Natural killer cell (primary cell): ENCODE data around the gene ZBTB7B. TPM values are rescaled to one million over a fixed set of nuclear protein-coding genes. Genes with fewer than 3 reads are reported as not detected.

Experiments used
- ATAC-seq, 3 donors: fragments of 150-1000 bp in 2 of 3; fragments of 200-7000 bp in 1 of 3; cut with Tn5 transposase; 1 replicate in 1 of 3; 2 replicates in 2 of 3; pipeline ENCODE4 v1.10.0; 2021; ENCODE audit warnings: mild to moderate bottlenecking in 2 of 3, moderate library complexity in 2 of 3
- DNase-seq, 2 donors: peaks; one replicate each; pipeline versions ENCODE4 v3.0.0 to v3.0.0-alpha.2; 2013 to 2021; ENCODE audit warnings: mixed read lengths in 1 of 2
- H3K27ac ChIP-seq: one replicate; pipeline ENCODE4 v1.5.1; 2013; ENCODE audit warnings: mild to moderate bottlenecking, low read length
- H3K27me3 ChIP-seq: one replicate; pipeline ENCODE4 v1.6.1; 2013; ENCODE audit warnings: low read length; ENCODE audit not compliant: control insufficient read depth, insufficient read depth
- H3K36me3 ChIP-seq: one replicate; pipeline ENCODE4 v1.6.1; 2013; ENCODE audit warnings: low read length; ENCODE audit not compliant: control insufficient read depth, insufficient read depth
- H3K4me1 ChIP-seq: one replicate; pipeline ENCODE4 v1.6.1; 2013; ENCODE audit warnings: low read length; ENCODE audit not compliant: control insufficient read depth, insufficient read depth
- H3K4me3 ChIP-seq: one replicate; pipeline ENCODE4 v1.5.1; 2013; ENCODE audit warnings: low read length
- H3K9me3 ChIP-seq: one replicate; pipeline ENCODE4 v1.6.1; 2013; ENCODE audit warnings: low read length; ENCODE audit not compliant: control insufficient read depth, insufficient read depth
- H3K27ac Mint-ChIP-seq, 2 donors: one replicate each; pipeline ENCODE4 v1.8.0; 2022; ENCODE audit warnings: mild to moderate bottlenecking in 2 of 2, mixed read lengths in 2 of 2, moderate library complexity in 1 of 2
- H3K27me3 Mint-ChIP-seq, 2 donors: one replicate each; pipeline ENCODE4 v1.8.0; 2022; ENCODE audit warnings: low read depth in 2 of 2, mixed read lengths in 2 of 2
- H3K36me3 Mint-ChIP-seq: one replicate; pipeline ENCODE4 v1.8.0; 2022; ENCODE audit warnings: mixed read lengths
- H3K4me1 Mint-ChIP-seq, 2 donors: one replicate each; pipeline ENCODE4 v1.8.0; 2022; ENCODE audit warnings: mixed read lengths in 2 of 2
- H3K4me3 Mint-ChIP-seq: one replicate; pipeline ENCODE4 v1.8.0; 2022; ENCODE audit warnings: mild to moderate bottlenecking, moderate library complexity, mixed read lengths
- H3K9me3 Mint-ChIP-seq, 2 donors: one replicate each; pipeline ENCODE4 v1.8.0; 2022; ENCODE audit warnings: mixed read lengths in 2 of 2
- WGBS: methylation state at CpG from one replicate; pipeline ENCODE4 v1.1.7; 2013; ENCODE audit warnings: missing lambda C conversion rate; ENCODE audit not compliant: insufficient coverage; 5-methylcytosine and 5-hydroxymethylcytosine counted together
- intact Hi-C: fragments of 100-400 bp; cut with micrococcal nuclease; formaldehyde crosslinking; loops from one replicate; pipeline ENCODE4 v1.14.2; 2022
- total RNA-seq, 4 donors: library from RNA; stranded (reverse); fragments of 120-200 nt in 1 of 4; gene quantifications; one replicate each; pipeline versions ENCODE4 v1.2.3 to v1.2.4, GENCODE V29; 2013 to 2022
- TF ChIP-seq, protein P1 (sequence below): fragments of 200-600 bp; IDR thresholded peaks from one replicate; pipeline ENCODE4 v1.8.0; 2022; ENCODE audit warnings: antibody characterized with exemption

ZBTB7B gene
- total RNA-seq, 3 donors from 2014 or later (not counting 1 experiment from before 2014, with no cell fraction given): 61.2 to 75.4 (median 63.3) TPM

GRCh38 chr1:155032886-155033285, 30.3 kb downstream of the ZBTB7B start:
- H3K4me1 Mint-ChIP-seq: no peaks in the 10 kb centered on the region
- DNase-seq (no peak), ATAC-seq (no peak)
- Histone ChIP-seq H3K27me3 (no peaks in the 10 kb centered on the region), H3K4me3 (no peak overlapping the region), H3K36me3 (no peaks in the 10 kb centered on the region), H3K9me3 (no peaks in the 10 kb centered on the region), H3K27ac (no peak overlapping the region), H3K4me1 (no peaks in the 10 kb centered on the region)
- TF ChIP-seq, protein P1, sequence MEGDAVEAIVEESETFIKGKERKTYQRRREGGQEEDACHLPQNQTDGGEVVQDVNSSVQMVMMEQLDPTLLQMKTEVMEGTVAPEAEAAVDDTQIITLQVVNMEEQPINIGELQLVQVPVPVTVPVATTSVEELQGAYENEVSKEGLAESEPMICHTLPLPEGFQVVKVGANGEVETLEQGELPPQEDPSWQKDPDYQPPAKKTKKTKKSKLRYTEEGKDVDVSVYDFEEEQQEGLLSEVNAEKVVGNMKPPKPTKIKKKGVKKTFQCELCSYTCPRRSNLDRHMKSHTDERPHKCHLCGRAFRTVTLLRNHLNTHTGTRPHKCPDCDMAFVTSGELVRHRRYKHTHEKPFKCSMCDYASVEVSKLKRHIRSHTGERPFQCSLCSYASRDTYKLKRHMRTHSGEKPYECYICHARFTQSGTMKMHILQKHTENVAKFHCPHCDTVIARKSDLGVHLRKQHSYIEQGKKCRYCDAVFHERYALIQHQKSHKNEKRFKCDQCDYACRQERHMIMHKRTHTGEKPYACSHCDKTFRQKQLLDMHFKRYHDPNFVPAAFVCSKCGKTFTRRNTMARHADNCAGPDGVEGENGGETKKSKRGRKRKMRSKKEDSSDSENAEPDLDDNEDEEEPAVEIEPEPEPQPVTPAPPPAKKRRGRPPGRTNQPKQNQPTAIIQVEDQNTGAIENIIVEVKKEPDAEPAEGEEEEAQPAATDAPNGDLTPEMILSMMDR: no peak
- 93% methylated on average over 12 of the region's 12 CpGs for whole genome bisulfite sequencing
- intact Hi-C loops: no loop called here
- no peak overlapping the region for H3K4me3 Mint-ChIP-seq
- no peaks in the 10 kb centered on the region for H3K9me3 Mint-ChIP-seq
- H3K27ac Mint-ChIP-seq: no peak overlapping the region
- no peaks in the 10 kb centered on the region for H3K36me3 Mint-ChIP-seq
- peaks cover 2% of the 10 kb centered on the region in 2 donors for H3K27me3 Mint-ChIP-seq

- H3K36me3 Mint-ChIP-seq: no peaks in the 10 kb centered on the region
- Histone ChIP-seq H3K4me3 (no peak within 1 kb of the TSS), H3K4me1 (no peaks in the 10 kb centered on the region), H3K36me3 (no peaks in the 10 kb centered on the region), H3K27me3 (no peaks in the 10 kb centered on the region), H3K9me3 (no peaks in the 10 kb centered on the region), H3K27ac (no peak within 1 kb of the TSS)
- DNase-seq (no peak), ATAC-seq (no peak)
- no peak within 1 kb of the TSS for H3K27ac Mint-ChIP-seq
- no peak within 1 kb of the TSS for H3K4me3 Mint-ChIP-seq
- H3K4me1 Mint-ChIP-seq: no peaks in the 10 kb centered on the region
- TF ChIP-seq, protein P1: no peak
- WGBS: 87% methylated on average over 7 of the region's 9 CpGs
- peaks cover 5 to 9% of the 10 kb centered on the region in 2 donors for H3K27me3 Mint-ChIP-seq
- intact Hi-C loops: no loop called here
- H3K9me3 Mint-ChIP-seq: no peaks in the 10 kb centered on the region
Measured at GRCh38 chr1:155033524-155033923, 30.9 kb downstream of the ZBTB7B start, which contains the start of the genes DCST1 and DCST2. TSS of gene DCST1 (plus strand) at chr1:155033824. CDS start at chr1:155034037, 213 bp downstream. TSS of gene DCST2 (minus strand) at chr1:155033781. CDS start at chr1:155033701, 80 bp downstream.

GRCh38 chr1:155034318-155035208, 32.0 kb downstream of the ZBTB7B start:
- Mint-ChIP-seq H3K27me3 (peaks cover 5 to 12% of the 10 kb centered on the region in 2 donors), H3K27ac (no peak overlapping the region), H3K9me3 (no peaks in the 10 kb centered on the region), H3K4me3 (no peak overlapping the region), H3K4me1 (peaks cover 0 to 5% of the 10 kb centered on the region in 2 donors), H3K36me3 (no peaks in the 10 kb centered on the region)
- Histone ChIP-seq H3K4me1 (no peaks in the 10 kb centered on the region), H3K4me3 (no peak overlapping the region), H3K36me3 (no peaks in the 10 kb centered on the region), H3K27me3 (no peaks in the 10 kb centered on the region), H3K27ac (no peak overlapping the region), H3K9me3 (no peaks in the 10 kb centered on the region)
- intact Hi-C loops: no loop called here
- ATAC-seq (no peak), DNase-seq (no peak)
- TF ChIP-seq, protein P1: no peak
- WGBS: 77% methylated on average over 20 of the region's 20 CpGs
